Neural crest cell (in vitro differentiated cells): Measurements from ENCODE around the gene SPINK8. TPM values are rescaled to one million over a fixed set of nuclear protein-coding genes. Genes with fewer than 3 reads are reported as not detected.

Experiments used
- DNase-seq: peaks from one replicate; pipeline ENCODE4 v3.0.0; 2021; ENCODE audit warnings: low read depth, mixed read lengths, low spot score
- H3K27ac Mint-ChIP-seq: one replicate; pipeline ENCODE4 v1.8.0; 2021; ENCODE audit warnings: mild to moderate bottlenecking, mixed read lengths; ENCODE audit not compliant: unreplicated experiment
- H3K27me3 Mint-ChIP-seq: 2 replicates; pipeline ENCODE4 v1.8.0; 2021; ENCODE audit warnings: low read depth, mild to moderate bottlenecking, mixed read lengths
- H3K36me3 Mint-ChIP-seq: 2 replicates; pipeline ENCODE4 v1.8.0; 2021; ENCODE audit warnings: low read depth, mild to moderate bottlenecking, mixed read lengths
- H3K4me1 Mint-ChIP-seq: 2 replicates; pipeline ENCODE4 v1.8.0; 2021; ENCODE audit warnings: mixed read lengths
- H3K4me3 Mint-ChIP-seq: one replicate; pipeline ENCODE4 v1.8.0; 2021; ENCODE audit warnings: mild to moderate bottlenecking, mixed read lengths
- H3K9me3 Mint-ChIP-seq: 2 replicates; pipeline ENCODE4 v1.8.0; 2021; ENCODE audit warnings: mixed read lengths
- total RNA-seq: library from RNA; stranded (reverse); gene quantifications from 2 replicates; pipeline ENCODE4 v1.2.1, GENCODE V29; 2021
- TF ChIP-seq, protein P1 (sequence below): fragments of 200-600 bp; sonication (generic); conservative IDR thresholded peaks from 2 replicates; pipeline ENCODE4 v1.5.0; 2021; ENCODE audit warnings: antibody characterized with exemption, mild to moderate bottlenecking

The SPINK8 gene
- total RNA-seq, 1 donor from 2014 or later: not detected

DNA sequence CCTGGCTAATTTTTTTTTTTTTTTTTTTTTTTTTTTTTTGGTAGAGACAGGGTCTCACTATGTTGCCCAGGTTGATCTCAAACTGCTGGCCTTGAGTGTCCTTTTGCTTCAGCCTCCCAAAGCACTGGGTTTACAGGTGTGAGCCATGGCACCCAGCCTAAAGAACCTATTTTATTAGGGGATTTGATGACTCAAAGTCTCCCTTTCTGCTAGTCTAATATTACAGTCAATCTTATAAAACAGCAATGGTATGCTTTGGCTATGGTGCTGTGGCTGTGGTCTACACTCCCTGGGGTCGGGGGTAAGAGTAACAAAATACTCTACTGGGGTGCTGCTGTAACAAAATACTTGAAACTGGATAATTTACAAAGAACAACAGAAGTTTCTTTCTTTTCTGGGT lies 47.8 kb downstream of the SPINK8 start:
- Mint-ChIP-seq H3K27ac (no peak overlapping the region), H3K4me1 (no peaks in the 10 kb centered on the region), H3K9me3 (peaks cover 16% of the 10 kb centered on the region), H3K36me3 (peaks cover 25% of the 10 kb centered on the region), H3K27me3 (no peaks in the 10 kb centered on the region), H3K4me3 (no peak overlapping the region)
- TF ChIP-seq, protein P1, sequence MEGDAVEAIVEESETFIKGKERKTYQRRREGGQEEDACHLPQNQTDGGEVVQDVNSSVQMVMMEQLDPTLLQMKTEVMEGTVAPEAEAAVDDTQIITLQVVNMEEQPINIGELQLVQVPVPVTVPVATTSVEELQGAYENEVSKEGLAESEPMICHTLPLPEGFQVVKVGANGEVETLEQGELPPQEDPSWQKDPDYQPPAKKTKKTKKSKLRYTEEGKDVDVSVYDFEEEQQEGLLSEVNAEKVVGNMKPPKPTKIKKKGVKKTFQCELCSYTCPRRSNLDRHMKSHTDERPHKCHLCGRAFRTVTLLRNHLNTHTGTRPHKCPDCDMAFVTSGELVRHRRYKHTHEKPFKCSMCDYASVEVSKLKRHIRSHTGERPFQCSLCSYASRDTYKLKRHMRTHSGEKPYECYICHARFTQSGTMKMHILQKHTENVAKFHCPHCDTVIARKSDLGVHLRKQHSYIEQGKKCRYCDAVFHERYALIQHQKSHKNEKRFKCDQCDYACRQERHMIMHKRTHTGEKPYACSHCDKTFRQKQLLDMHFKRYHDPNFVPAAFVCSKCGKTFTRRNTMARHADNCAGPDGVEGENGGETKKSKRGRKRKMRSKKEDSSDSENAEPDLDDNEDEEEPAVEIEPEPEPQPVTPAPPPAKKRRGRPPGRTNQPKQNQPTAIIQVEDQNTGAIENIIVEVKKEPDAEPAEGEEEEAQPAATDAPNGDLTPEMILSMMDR: no peak
- DNase-seq: no peak

DNA sequence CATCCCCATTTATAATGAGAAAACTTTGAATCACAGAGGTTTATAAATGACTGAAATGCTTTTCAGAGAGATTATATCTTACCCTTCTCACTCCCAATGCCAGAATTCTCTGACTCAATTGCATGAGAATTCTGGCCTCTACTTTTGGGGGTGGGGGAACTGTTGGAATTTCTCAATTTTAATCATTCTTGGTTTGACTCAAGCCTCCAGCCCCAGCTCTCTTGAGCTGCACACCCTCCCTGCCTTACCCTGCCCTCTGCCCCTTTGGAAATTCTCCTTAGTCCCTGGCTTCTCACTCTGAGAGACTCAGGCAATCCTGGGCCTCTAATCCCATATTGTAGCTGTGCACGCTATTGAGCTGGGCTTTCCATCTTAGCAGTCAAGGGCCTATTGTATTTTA lies 48.3 kb downstream of the SPINK8 start:
- TF ChIP-seq, protein P1: no peak
- no peak overlapping the region for H3K4me3 Mint-ChIP-seq
- no peaks in the 10 kb centered on the region for H3K27me3 Mint-ChIP-seq
- H3K9me3 Mint-ChIP-seq: peaks cover 16% of the 10 kb centered on the region
- H3K4me1 Mint-ChIP-seq: no peaks in the 10 kb centered on the region
- peaks cover 22% of the 10 kb centered on the region for H3K36me3 Mint-ChIP-seq
- no peak overlapping the region for H3K27ac Mint-ChIP-seq
- no peak for DNase-seq

DNA sequence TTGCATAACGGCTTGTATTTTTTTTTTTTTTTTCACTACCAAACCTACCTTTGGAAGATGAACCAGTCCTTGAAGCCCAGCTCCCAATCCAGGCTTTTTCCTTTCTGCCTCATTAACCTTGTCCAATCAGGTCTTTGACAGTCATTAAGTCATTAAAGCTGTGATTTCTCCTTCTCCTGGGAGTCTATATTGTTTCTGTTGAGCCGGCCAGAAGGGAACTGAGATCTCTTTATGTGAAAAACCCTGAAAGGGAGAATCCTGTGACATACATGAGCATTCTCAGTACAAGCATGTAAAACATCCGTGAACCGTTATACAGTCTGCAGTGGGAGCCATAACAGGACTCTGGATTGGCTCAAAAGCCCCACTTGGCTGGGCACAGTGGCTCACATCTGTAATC lies 52.6 kb downstream of the SPINK8 start:
- H3K4me1 Mint-ChIP-seq: peaks cover 11% of the 10 kb centered on the region
- no peak overlapping the region for H3K27ac Mint-ChIP-seq
- TF ChIP-seq, protein P1: no peak
- peaks cover 2% of the 10 kb centered on the region for H3K9me3 Mint-ChIP-seq
- no peaks in the 10 kb centered on the region for H3K27me3 Mint-ChIP-seq
- no peak for DNase-seq
- H3K4me3 Mint-ChIP-seq: no peak overlapping the region
- H3K36me3 Mint-ChIP-seq: no peaks in the 10 kb centered on the region

DNA sequence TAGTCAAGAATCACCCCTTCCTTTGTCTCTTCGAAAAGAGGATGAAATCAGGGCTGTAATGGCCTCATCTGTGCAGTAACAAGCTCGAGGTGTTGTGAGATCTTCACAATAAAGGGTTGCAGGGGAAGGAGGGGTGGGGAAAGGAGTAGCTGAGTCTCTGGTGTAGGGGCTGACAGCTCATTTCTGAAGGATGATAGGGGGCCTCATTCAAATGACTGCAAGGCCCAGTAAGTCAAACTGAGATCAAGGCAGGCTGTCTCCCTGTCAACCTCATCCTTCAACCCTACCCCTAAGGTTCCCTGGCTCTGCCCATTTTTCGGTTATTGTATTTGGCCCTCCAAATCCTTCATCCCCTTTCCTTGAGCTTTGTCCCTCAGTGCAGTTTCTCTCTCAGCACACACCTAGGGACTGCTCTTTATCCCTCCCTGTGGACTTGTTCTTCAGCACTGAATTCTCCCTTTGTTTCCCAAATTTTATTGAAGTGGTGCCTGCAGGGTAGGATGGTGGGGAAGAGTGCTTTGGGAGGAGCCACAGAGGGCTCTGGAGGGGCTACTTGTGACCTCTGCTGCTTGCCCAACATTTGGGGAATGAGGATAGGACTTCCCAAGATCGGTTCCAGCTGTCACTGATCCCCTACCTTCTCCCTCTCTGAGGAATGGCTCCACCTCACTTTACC lies 54.4 kb downstream of the SPINK8 start:
- Mint-ChIP-seq H3K36me3 (no peaks in the 10 kb centered on the region), H3K27me3 (no peaks in the 10 kb centered on the region), H3K9me3 (peaks cover 2% of the 10 kb centered on the region), H3K27ac (no peak overlapping the region), H3K4me1 (peaks cover 11% of the 10 kb centered on the region), H3K4me3 (no peak overlapping the region)
- no peak for DNase-seq
- TF ChIP-seq, protein P1: no peak

DNA sequence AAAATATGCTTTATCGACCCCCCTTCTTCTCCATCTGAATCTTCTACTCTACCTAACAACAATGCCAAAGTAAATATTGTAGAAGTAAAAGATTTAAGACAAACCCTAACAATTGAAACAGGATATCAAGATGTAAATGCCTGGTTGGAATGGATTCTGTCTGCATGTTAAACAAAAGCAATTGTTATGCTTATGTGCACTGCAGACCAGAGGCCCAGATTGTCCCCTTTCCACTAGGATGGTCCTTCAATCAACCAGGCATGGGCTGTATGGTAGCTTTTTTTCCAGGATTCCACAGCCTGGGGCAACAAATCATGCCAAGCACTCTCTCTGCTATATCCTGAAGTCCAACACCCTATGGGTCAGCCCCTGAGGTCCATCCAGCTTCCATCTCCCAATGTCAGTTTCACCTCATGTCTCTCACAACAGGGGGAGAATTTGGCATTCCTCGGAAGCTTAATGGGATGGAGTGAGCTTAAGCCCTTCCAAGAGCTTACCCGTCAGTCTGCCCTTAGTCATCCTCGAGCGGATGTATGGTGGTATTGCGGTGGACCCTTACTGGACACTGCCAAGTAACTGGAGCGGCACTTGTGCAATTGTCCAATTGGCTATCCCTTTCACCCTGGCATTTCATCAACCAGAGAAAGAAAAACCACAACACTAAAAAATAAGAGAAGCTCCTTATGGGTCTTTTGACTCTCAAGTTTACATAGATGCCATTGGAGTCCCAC lies 56.4 kb downstream of the SPINK8 start:
- no peak overlapping the region for H3K27ac Mint-ChIP-seq
- DNase-seq: no peak
- H3K4me1 Mint-ChIP-seq: peaks cover 16% of the 10 kb centered on the region
- H3K27me3 Mint-ChIP-seq: no peaks in the 10 kb centered on the region
- H3K9me3 Mint-ChIP-seq: no peaks in the 10 kb centered on the region
- peaks cover 9% of the 10 kb centered on the region for H3K36me3 Mint-ChIP-seq
- H3K4me3 Mint-ChIP-seq: no peak overlapping the region
- TF ChIP-seq, protein P1: no peak
